WERI-Rb-1 (cell line): ENCODE measurements around the gene SGCA.

Experiments used
- DNase-seq: peaks from one replicate; pipeline ENCODE4 v3.0.0-alpha.2; 2020
- H3K27ac ChIP-seq: fragments of 250-450 bp; sonication (Bioruptor Pico); 2 replicates; pipeline ENCODE4 v1.5.1; 2020; ENCODE audit warnings: mild to moderate bottlenecking, moderate library complexity
- H3K27me3 ChIP-seq: fragments of 250-450 bp; sonication (Bioruptor Pico); 2 replicates; pipeline ENCODE4 v1.5.1; 2021; ENCODE audit warnings: mild to moderate bottlenecking, low read depth, moderate library complexity; ENCODE audit not compliant: insufficient read depth, severe bottlenecking
- H3K36me3 ChIP-seq: fragments of 250-450 bp; sonication (Bioruptor Pico); 2 replicates; pipeline ENCODE4 v1.5.1; 2020; ENCODE audit warnings: mild to moderate bottlenecking, moderate library complexity
- H3K4me3 ChIP-seq: 2 replicates; pipeline ENCODE4 v1.5.1; 2011; ENCODE audit warnings: low read depth, mild to moderate bottlenecking, control low read depth, low read length
- H3K9me3 ChIP-seq: fragments of 250-450 bp; sonication (Bioruptor Pico); 2 replicates; pipeline ENCODE4 v1.5.1; 2021; ENCODE audit warnings: mild to moderate bottlenecking, moderate library complexity; ENCODE audit not compliant: severe bottlenecking
- CTCF ChIP-seq: IDR thresholded peaks from 2 replicates; pipeline ENCODE4 v1.5.1; 2011; ENCODE audit warnings: low read depth, mild to moderate bottlenecking, control low read depth, inconsistent platforms, low read length

Gene SGCA

DNA sequence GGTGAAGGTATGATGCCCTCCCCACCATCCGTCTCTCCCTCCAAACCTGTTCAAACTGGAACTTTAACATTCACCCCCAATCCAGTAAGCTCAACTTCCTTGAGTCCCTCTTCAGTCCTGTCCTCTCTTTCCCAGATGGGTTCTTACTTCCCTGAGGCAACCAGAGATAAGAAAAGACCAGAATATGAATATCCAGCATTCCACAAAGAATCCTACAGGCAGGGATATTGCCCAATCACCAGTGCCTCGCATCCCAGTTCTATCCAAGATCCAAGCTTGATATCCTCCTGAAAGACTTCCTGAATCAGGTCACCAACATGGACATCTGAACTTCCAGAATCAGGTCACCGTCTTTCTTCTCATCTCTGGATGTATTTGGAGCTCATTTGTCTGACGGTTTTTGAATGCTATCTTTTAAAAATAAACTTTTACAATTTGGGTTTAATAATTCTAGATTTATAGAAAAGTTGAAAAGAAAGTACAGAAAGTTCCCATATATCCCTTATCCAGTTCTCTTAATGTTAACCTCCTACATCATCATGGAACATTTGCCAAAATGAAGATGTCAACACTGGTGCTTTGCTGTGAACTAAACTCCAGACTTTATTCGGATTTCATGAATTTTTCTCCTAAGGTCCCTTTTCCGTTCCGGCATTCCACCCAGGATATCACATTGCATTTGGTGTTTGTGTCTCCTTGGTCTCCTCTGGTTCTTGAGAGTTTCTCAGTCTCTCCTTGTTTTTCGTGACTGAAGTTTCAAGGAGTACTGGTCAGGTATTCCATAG, 49.4 kb downstream of the SGCA start:
- no peaks in the 10 kb centered on the region for H3K36me3 ChIP-seq
- no peak overlapping the region for H3K4me3 ChIP-seq
- DNase-seq = no peak
- no peaks in the 10 kb centered on the region for H3K27me3 ChIP-seq
- H3K9me3 ChIP-seq = no peaks in the 10 kb centered on the region
- TF ChIP-seq CTCF = no peak
- H3K27ac ChIP-seq = no peak overlapping the region

DNA sequence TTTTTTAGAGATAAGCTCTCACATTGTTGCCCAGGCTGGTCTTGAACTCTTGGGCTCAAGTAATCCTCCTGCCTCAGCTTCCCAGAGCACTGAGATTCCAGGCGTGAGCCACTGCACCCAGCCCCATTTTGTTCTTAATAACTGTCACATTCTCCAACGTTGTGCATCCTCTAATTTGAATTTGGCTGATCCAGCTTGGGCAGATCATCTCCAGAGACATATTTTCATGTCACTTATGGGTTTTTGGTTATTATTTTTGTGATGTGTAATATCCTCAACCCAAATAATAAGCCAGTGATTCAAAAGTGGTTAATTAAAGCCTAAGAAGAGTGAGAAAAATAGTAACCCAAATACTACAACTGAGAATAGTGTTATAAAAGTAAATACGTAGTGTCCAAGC, 51.8 kb downstream of the SGCA start:
- Histone ChIP-seq H3K27me3 (no peaks in the 10 kb centered on the region), H3K27ac (no peak overlapping the region), H3K4me3 (no peak overlapping the region), H3K36me3 (no peaks in the 10 kb centered on the region), H3K9me3 (no peaks in the 10 kb centered on the region)
- no peak for DNase-seq
- no peak for TF ChIP-seq CTCF

DNA sequence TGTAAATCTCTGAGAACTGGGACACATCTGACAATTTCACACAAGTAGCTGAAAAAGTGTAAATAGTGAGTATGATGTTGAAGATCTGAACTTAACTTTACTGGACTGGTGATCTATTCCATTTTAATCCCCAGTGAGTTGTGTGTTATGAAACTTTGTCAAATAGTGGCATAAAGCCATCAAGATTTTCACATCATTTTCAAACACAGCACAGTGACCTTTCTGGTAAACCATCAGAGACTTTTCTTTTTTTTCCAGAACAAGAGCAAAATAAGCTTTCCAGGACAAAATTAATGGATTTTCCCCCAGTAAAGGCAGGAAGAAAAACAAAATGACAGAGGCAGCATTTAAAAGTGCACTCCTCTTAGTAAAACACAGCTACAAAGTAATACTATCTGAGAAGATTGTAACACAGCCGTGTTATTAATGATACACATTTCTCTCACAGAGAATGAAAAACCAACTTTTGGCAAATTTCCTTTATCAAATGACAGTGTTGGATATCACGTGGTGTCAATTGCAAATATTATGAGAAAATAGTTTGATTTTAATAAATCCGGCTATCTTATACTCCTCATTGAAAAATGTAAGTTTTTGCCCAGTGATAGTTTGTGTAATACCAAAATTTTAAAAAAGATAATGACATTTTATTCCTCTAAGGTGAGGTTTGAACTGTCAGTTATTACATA, 52.4 kb downstream of the SGCA start:
- H3K36me3 ChIP-seq = no peaks in the 10 kb centered on the region
- TF ChIP-seq CTCF = no peak
- no peaks in the 10 kb centered on the region for H3K27me3 ChIP-seq
- H3K4me3 ChIP-seq = no peak overlapping the region
- no peaks in the 10 kb centered on the region for H3K9me3 ChIP-seq
- no peak for DNase-seq
- no peak overlapping the region for H3K27ac ChIP-seq

DNA sequence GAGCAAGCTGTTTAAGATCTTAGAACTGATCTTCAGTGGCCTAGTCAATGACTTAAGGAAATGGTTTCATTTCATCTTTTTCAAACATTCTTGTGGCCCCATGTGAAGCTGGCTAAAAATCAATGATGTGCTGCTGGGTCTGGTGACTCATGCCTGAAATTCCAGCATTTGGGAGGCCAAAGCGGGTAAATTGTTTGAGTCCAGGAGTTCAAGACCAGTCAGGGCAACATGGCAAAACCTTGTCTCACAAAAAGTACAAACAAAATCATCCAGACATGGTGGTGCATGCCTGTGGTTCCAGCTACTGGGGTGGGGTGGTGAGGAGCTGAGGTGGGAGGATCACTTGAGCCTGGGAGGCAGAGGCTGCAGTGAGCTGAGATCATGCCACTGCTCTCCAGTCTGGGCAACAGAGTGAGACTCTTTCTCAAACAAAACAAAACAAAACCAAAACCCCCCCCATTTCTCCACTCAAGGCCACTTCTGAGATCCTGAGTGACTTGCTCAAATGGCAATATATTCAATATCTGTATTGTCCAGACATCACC, 53.0 kb downstream of the SGCA start:
- no peak overlapping the region for H3K27ac ChIP-seq
- H3K9me3 ChIP-seq = no peaks in the 10 kb centered on the region
- H3K27me3 ChIP-seq = no peaks in the 10 kb centered on the region
- H3K4me3 ChIP-seq = no peak overlapping the region
- no peak for DNase-seq
- no peaks in the 10 kb centered on the region for H3K36me3 ChIP-seq
- TF ChIP-seq CTCF = no peak

GRCh38 chr17:50219342-50219741, 53.5 kb downstream of the SGCA start:
- no peak for DNase-seq
- no peaks in the 10 kb centered on the region for H3K27me3 ChIP-seq
- no peak for TF ChIP-seq CTCF
- H3K27ac ChIP-seq = no peak overlapping the region
- H3K36me3 ChIP-seq = no peaks in the 10 kb centered on the region
- H3K9me3 ChIP-seq = peaks cover 3% of the 10 kb centered on the region
- H3K4me3 ChIP-seq = no peak overlapping the region
